ENCODE results near the gene LMX1B. TPM values are rescaled to one million over a fixed set of nuclear protein-coding genes. Genes with fewer than 3 reads are reported as not detected.

Gene LMX1B
- total and polyA plus RNA-seq, 2 donors (not counting 3 experiments of a cell fraction or from before 2014, with no cell fraction given): not detected

DNA sequence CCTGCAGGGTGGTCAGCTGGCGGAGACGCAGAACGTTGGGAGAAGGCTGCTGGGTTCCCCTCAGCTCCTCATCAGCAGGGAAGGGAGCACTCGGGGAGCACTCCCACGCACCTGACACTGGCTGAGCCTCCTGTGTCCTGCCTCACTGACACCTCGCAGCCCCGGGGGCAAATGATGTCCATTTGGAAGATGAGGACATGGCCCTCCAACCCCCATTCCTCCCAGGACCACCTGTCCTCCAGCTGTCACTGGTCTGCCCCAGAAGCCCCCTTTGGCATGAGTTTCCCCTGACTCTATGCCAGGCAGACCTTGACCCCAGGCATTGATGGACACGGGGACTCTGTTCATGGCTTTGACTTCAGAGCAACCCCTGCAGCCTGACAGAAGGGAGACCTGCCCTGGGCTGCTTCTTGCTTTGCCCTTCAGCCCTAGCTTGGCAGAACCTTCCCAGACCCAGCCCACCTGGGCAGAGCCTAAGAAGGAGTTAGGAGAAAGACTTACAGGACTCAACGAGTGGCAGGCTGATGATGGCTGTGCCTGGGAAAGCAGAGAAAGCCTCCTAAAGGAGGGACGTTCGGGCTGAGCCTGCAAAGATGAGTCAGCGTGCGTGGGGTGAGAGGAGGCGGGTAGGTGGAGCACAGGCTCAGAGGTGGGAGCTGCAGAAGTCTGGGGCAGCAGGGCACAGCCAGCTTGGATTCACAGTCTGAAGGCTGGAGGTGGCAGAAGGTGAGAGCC is 90.6 kb downstream of the LMX1B start:
- intact Hi-C loops (cut with micrococcal nuclease) (no loop called here), dilution Hi-C loops (cut with MboI; ENCODE audit: extremely low pct_ligation_motif_present, low sequenced_read_pairs) (no loop called here)
- H2AFZ ChIP-seq (ENCODE audit: low read depth, low read length): no peak overlapping the region
- no peak overlapping the region for H3K27ac ChIP-seq (ENCODE audit: insufficient read depth, low read depth, low read length)
- DNase-seq (ENCODE audit: low read depth, low spot score): no peak
- H3K4me3 ChIP-seq (replicated peaks in 1 of 3; ENCODE audit: insufficient read depth in 1 of 3, low read depth in 1 of 3, low read length in 3 of 3): no peak overlapping the region
- H3K36me3 ChIP-seq (ENCODE audit: control insufficient read depth in 2 of 2, extremely low read depth in 1 of 2, insufficient read depth in 2 of 2, low read length in 2 of 2): no peaks in the 10 kb centered on the region
- H3K9me1 ChIP-seq (replicated peaks; ENCODE audit: control insufficient read depth, extremely low read depth, insufficient read depth, low read length): no peaks in the 10 kb centered on the region
- H3K9me3 ChIP-seq (replicated peaks; ENCODE audit: control insufficient read depth, insufficient read depth, low read length): no peaks in the 10 kb centered on the region
- BruUV-seq (replicated peaks): no TSS peak
- H3K9ac ChIP-seq (replicated peaks; ENCODE audit: extremely low read depth, insufficient read depth, low read length): no peak overlapping the region
- peaks cover 0 to 5% of the 10 kb centered on the region in 2 experiments for H3K27me3 ChIP-seq (ENCODE audit: control insufficient read depth in 2 of 2, insufficient read depth in 2 of 2, low read length in 2 of 2)
- no peaks in the 10 kb centered on the region for H3K79me2 ChIP-seq (ENCODE audit: control insufficient read depth, insufficient read depth, low read length)
- POLR2A ChIA-PET: no interaction called here
- H3K4me2 ChIP-seq (ENCODE audit: insufficient read depth, low read length): no peak overlapping the region
- H3K4me1 ChIP-seq (ENCODE audit: control insufficient read depth, extremely low read depth, insufficient read depth, low read length): no peaks in the 10 kb centered on the region
- CTCF ChIA-PET: interaction anchor here (0.9 to 11.3 kb wide), 32 partner anchors 10 to 236 kb away, joined by 3 to 675 read pairs (median 6); partner anchors contain the start of gene ZBTB43
- no peak for FAIRE-seq
- TF ChIP-seq JUN (IDR thresholded peaks at IDR 0.05; ENCODE audit: borderline replicate concordance, insufficient read depth, insufficient read length, low read depth) (no peak), MYC (IDR thresholded peaks at IDR 0.05; ENCODE audit: low read depth, low read length) (no peak), EZH2 (IDR thresholded peaks at IDR 0.05; ENCODE audit: borderline replicate concordance, low read depth, low read length, severe bottlenecking) (no peak), GATA2 (IDR thresholded peaks at IDR 0.05; ENCODE audit: insufficient read depth, insufficient read length, low read depth, low read length) (no peak), FOS (IDR thresholded peaks at IDR 0.05; ENCODE audit: borderline replicate concordance, insufficient read depth, low read length) (no peak), POLR2A (IDR thresholded peaks at IDR 0.05; ENCODE audit: low read depth, low read length) (no peak), POLR2AphosphoS5 (IDR thresholded peaks at IDR 0.05; ENCODE audit: insufficient read depth, low read depth, low read length) (no peak)
- TF ChIP-seq, protein P1, sequence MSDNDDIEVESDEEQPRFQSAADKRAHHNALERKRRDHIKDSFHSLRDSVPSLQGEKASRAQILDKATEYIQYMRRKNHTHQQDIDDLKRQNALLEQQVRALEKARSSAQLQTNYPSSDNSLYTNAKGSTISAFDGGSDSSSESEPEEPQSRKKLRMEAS (IDR thresholded peaks at IDR 0.05; ENCODE audit: insufficient read depth, insufficient read length): no peak
- TF ChIP-seq, protein P2, sequence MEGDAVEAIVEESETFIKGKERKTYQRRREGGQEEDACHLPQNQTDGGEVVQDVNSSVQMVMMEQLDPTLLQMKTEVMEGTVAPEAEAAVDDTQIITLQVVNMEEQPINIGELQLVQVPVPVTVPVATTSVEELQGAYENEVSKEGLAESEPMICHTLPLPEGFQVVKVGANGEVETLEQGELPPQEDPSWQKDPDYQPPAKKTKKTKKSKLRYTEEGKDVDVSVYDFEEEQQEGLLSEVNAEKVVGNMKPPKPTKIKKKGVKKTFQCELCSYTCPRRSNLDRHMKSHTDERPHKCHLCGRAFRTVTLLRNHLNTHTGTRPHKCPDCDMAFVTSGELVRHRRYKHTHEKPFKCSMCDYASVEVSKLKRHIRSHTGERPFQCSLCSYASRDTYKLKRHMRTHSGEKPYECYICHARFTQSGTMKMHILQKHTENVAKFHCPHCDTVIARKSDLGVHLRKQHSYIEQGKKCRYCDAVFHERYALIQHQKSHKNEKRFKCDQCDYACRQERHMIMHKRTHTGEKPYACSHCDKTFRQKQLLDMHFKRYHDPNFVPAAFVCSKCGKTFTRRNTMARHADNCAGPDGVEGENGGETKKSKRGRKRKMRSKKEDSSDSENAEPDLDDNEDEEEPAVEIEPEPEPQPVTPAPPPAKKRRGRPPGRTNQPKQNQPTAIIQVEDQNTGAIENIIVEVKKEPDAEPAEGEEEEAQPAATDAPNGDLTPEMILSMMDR (IDR thresholded peaks at IDR 0.05; ENCODE audit: extremely low read depth in 1 of 2, insufficient read depth in 1 of 2, low read depth in 1 of 2, low read length in 2 of 2): no peak
- no peaks in the 10 kb centered on the region for H4K20me1 ChIP-seq (replicated peaks; ENCODE audit: control insufficient read depth, extremely low read depth, insufficient read depth, low read length)

Measured in endothelial cell of umbilical vein (primary cell).